Endometrial microvascular endothelial cells (primary cell): ENCODE measurements around the gene LIPK. TPM values are rescaled to one million over a fixed set of nuclear protein-coding genes. Genes with fewer than 3 reads are reported as not detected.

Source experiments
- in situ Hi-C: cut with HindIII; loops from 2 replicates; pipeline ENCODE4 v1.10.0; 2017; ENCODE audit warnings: low sequenced_read_pairs, low pct_unique_long_range_greater_than_20kb; ENCODE audit errors: inconsistent ontology term
- total RNA-seq: library from RNA; depleted of rRNA; stranded (reverse); fragments of >200 nt; gene quantifications from one replicate; pipeline ENCODE4 v1.2.3, GENCODE V29; 2015; ENCODE audit errors: inconsistent ontology term

The LIPK gene
- total RNA-seq, 1 donor from 2014 or later = not detected

DNA sequence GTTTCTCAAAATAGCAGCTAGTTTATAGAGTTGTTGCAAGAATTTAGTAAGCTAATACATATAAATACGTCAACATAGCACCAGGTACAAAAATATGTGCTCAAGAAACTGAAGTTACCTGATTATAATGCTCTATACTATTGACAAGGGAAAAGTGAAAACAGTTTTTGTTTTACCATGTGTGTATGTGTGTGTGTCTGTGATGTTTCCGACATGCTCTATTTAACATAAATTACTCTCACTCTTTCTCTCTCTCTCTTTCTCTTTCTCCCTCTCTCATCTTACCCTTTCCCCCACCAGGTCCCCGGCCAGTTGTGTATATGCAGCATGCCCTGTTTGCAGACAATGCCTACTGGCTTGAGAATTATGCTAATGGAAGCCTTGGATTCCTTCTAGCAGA, 58.1 kb downstream of the LIPK start:
- in situ Hi-C loops = no loop called here

DNA sequence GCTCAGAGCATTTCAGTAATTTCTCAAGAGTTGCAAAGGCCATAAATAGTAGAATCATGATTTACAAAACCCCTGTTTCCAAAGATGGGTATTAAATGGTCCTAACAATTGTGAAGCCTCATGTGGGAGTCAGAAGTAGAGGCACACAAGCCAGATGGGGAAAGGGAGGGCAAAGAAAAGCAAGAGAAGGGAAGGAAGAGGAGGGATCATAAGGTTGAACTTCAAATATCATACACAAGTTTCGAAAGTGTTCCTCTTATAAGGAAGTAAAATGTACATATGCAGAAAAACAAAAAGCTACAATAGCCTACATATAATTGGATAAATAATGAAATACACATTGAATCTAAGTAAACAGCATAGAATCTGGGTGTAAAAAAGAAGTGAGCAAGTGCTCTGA, 59.8 kb downstream of the LIPK start:
- in situ Hi-C loops = no loop called here

DNA sequence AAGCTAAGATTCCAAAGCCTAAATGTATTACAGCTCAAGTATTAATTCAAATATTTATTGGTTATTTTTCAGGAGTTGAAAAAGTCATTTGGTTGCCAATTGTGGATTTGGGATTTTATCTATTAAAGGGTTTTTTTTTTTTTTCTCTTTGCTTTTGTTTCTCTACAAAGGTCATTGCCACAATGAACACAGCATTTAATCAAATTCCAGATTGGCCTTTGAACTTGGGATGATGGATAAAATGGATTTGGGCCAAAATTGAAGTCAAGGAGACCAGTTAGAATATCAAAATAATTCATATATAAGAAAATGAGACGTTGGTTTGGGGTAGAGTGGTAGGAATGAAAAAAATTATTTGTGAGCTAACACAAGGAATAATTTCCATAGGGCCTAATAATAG, 63.3 kb downstream of the LIPK start:
- in situ Hi-C loops = no loop called here

DNA sequence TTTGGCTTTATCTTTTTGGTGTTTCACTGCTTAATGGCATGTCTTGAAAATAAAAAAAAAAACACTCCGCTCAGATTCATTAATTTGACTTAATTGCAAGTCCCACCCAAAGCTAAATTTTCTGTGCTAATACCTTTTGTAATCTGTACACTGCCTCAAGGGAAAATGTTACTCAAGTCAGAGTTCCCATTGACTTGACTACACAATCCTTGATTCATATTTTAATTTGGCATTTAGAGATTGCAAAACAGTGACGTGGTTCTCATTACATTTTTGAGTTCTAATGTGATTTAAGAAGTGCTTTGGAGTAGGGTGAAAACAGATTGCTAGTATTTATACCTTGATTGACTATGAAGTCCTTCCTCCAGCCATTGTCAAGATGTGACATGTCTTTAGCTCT, 75.2 kb downstream of the LIPK start:
- in situ Hi-C loops = no loop called here

DNA sequence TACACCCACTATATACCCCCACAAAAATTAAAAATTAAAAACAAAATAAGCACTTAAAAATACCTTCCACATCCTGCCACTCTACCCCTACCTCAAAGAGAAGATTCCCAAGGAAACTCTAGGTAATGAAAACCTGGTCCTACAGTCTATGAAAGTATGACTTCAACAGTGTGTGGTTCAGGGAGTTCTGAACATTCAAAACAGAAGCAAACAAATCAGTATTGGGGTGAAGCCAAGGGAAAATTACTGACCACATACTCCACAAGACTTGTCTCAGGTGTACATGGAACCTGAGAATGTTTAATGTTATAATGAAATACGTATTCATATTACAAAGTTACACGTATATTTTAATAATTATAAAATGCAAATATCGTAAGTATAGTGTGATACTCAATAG, 76.2 kb downstream of the LIPK start:
- in situ Hi-C loops = no loop called here

DNA sequence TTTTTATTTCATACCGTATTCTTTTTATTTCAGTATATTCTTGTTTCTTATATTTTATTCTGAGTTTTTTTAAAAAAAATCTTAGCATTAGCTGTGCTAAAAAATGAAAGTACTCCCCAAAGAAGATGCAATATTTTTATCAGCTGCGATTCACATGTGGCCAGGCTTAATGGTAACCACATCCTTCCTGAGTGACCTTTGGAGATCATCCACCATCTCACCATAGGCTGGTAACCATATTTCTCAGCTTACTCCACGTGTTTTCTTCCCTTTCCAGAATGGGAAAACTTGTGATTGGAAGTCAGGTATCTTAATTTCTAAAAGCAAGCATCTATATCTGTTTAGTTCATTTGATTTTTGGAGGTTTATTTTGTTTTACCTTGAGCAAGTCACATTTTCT, 77.7 kb downstream of the LIPK start:
- in situ Hi-C loops = no loop called here

DNA sequence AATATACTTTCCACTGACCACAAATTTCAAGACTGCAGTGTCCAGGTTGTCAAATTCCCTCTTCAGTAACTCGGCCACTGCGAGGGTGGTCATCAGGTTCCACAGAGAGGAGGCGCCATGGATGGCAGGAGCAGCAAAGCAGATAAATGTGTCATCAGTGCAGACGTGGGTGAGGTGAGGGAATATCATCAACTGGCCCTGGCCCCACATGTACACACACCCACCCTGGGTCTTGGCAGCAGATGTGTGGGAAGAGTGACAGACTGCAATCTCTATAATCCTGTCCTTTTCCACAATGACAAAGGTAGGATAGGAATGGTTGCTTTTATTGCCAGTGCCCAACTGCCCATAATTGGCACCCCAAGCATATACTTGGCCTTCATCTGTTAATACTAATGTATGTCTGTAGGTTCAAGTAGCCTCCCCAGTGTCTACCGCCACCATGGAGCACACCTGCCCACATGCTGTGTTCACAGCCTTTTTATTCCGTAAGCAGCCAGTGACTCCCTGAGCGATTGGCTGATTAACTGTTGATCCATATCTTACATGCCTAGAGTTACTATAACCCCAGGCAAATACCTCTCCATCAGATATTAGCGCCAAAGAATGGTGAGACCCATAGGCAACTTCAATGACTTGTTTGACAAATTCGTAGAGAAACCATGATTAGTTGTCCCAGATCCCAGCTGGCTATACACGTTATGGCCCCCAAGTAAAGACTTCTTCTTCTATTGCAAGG, 80.2 kb downstream of the LIPK start:
- in situ Hi-C loops = no loop called here

DNA sequence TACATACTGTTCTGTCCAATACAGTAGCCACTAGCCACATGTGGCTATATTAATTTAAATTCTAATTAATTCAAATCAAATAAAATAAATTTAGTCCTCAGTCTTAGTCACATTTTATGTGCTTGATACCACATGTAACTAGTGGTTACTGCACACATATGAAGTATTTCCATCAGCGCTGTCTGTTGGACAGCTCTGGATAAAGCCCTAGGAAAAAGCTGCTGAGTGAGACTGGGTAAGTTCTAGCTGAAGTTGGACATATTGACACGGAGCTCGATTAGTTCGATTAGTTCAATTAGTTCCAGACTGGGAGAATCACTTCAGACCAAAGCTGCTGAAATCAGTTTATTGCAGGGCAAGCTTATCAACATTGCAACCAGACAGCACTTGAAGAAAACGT, 81.4 kb downstream of the LIPK start:
- in situ Hi-C loops = no loop called here

DNA sequence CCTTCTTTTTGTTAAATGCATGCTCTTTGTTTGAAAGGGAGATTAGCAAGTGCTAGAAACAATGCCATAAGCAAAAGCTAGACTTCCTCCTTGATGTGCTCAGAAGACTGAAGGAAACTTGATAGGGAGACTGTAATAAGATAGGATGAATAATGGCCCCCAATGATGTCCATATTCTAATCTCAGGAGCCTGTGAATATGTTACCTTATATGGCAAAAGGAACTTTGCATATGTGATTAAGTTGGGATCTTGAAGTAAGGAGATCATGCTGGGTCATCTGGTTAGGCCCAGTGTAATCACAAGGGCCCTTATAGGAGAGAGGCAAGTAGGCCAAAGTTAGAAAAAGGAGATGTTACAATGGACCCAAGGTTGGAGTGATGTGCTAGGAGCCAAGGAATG, 82.9 kb downstream of the LIPK start:
- in situ Hi-C loops = no loop called here

DNA sequence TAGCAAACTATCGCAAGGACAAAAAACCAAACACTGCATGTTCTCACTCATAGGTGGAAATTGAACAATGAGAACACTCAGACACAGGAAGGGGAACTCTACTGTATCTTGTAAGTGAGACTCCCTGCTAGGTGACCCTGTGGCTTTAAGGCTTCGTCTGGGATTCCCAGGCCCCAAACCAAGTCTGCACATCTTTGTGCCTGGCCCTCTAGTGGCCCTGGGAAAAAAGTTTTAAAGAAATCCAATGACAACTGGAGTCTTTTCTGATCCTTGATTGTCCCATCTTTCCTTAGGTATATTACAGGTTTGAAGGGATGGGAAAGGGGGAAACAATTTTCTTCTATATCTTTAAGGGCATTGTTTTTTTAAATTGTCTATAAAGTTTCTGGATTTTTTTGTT, 85.9 kb downstream of the LIPK start:
- in situ Hi-C loops = no loop called here

DNA sequence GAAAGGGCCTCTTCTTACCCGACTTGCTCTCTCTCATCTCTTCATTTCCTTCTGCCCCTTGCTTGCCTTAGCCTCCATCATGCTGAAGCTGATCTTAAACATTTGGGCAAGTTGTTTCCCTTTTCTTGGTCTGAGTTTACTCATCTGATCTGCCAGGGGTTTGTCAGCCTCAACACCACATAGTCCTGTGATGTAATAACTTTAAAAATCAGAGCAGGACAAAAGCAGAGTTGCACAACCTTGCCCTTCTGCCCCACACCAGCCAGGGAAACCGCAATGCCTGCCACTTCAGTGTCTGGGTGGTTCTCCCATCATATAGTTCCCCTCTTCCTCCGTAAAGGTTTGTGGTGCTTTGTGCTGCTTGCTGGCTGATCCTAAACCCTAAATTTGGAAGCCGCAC, 86.6 kb downstream of the LIPK start:
- in situ Hi-C loops = no loop called here

DNA sequence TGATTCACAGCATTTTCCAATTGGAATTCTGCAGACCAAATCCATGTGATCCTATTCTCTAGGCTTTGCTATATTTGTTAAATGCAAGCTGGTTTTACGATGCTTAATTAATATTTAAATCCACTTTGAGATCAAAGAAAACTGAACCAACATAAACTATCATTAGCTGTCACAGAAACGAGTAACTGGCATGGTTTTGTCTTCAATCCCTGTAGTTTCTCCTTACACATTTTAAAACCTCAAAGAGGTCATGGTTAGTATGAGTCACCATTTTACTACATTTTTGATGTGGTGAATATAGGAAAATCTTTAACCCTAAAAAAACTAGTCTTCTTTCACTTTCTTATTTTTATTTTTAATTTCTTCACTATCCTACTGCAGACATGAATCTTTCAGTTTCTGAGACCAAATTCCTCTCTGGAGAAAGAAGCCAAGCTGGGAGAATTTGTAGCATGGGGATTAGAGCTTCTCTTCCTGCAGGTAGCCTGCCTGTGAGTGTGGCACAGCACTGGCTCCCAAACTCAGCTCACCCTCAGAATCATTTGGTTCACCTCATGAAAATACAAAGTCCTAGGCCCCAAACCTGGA, 87.8 kb downstream of the LIPK start:
- in situ Hi-C loops = no loop called here

DNA sequence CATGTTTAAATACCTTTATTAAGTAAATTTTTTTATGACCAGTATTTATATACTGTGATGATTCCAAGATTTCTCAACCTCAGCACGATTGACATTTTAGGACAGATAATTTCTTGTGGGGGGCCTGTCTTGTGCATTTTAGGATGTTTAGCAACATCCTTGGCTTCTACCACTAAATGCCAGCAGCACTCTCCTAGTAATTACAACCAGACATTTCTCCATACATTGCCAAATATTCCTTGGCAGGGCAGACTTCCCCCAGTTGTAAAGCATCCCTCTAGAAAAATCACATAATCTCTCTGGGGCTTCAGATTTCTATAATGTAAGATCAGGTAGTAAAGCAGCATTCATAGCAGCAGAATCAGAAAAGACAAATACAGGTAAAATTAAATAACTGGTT, 88.7 kb downstream of the LIPK start:
- in situ Hi-C loops = no loop called here

DNA sequence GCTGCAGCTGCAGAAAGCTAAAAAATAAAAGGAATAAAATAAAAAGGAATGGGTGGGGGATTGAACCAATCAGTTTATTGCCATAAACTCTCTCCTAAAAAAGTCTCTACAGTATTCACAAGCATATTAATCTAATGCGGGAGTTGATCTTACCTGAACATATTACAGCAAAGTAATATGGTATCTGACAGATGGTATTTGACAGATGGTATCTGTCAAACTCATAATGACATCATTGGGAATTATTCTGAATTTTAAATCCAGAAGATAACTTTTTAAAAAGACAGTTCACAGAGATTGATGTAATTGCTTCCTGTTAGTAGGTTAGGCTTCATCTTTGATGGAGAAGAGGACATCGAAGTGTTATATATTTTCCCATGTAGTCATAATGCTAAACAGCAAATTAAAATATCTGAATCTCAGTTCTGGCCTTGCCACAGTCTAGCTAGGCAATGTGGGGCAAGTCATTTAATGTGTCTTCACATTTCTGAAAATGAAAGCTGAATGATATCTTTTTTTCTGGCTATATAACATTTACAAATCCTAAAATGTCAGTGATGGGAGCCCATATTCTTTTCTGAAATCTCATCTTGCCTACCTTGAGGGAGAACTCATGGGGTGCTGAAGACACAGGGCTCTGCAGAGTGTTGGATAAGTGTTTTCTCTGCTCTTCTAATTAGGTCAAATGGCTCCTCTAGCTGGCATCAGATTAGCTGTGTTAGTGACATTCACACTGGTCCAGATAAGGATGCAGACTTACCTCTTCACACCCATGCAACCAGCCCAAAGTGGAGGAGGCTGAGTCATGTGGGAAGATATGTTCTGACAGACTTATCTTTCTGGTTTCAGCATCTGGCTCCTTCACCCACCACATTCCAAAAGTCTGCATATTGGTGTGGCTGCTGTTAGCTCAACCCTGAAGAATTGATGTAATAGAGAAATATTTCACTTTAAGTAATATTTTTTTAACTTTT, 94.4 kb downstream of the LIPK start:
- in situ Hi-C loops = no loop called here

Other genes with a start within 250 kb of the LIPK start
- 5.0 TPM for gene RNLS, start 122.9 kb upstream of the LIPK start, total RNA-seq
- not detected for gene LIPJ, start 119.5 kb upstream of the LIPK start, total RNA-seq
- not detected for gene LIPF, start 41.8 kb upstream of the LIPK start, total RNA-seq
- not detected for gene LIPN, start 53.8 kb downstream of the LIPK start, total RNA-seq
- gene LIPM, start 96.5 kb downstream of the LIPK start, total RNA-seq = not detected
- gene ANKRD22, start 145.6 kb downstream of the LIPK start, total RNA-seq = not detected
- gene STAMBPL1, start 174.0 kb downstream of the LIPK start, total RNA-seq = 1.1 TPM
- 36.9 TPM for gene ACTA2, start 246.5 kb downstream of the LIPK start, total RNA-seq